ENCODE measurements around the gene PPP6R3. TPM values are rescaled to one million over a fixed set of nuclear protein-coding genes. Genes with fewer than 3 reads are reported as not detected.

The PPP6R3 gene
- total and polyA plus RNA-seq, 2 of the 13 experiments (the other 11 are each of a cell fraction or from before 2014, with no cell fraction given) = 41.2 to 83.4 TPM

GRCh38 chr11:68469122-68469521 is 8.6 kb downstream of the PPP6R3 start (continued):
- TF ChIP-seq ZNF414 (CRISPR knock-in tag; IDR thresholded peaks at IDR 0.05) (0 out of 2 replicates have a peak, but pooled peaks have one; percentile 31), NR2F6 (IDR thresholded peaks at IDR 0.05) (0 out of 2 replicates have a peak, but pooled peaks have one; percentile 17), NR2F6 (CRISPR knock-in tag; IDR thresholded peaks at IDR 0.05) (no peak; the same call in 1 of the 2 replicates), ARID2 (CRISPR knock-in tag; IDR thresholded peaks at IDR 0.05; ENCODE audit: borderline replicate concordance) (no peak), FOSL2 (CRISPR knock-in tag; IDR thresholded peaks at IDR 0.05) (0 out of 2 replicates have a peak, but pooled peaks have one; percentile 29), TARDBP (CRISPR knock-in tag; IDR thresholded peaks at IDR 0.05) (peak; percentile 61; the same call in 1 of the 2 replicates), PHF5A (CRISPR knock-in tag; IDR thresholded peaks at IDR 0.05; ENCODE audit: low read depth, unreplicated experiment) (peak; percentile 31), ZNF362 (CRISPR knock-in tag; IDR thresholded peaks at IDR 0.05; ENCODE audit: borderline replicate concordance) (peak; percentile 40; the same call in 1 of the 2 replicates), ZNF205 (CRISPR knock-in tag; IDR thresholded peaks at IDR 0.05) (0 out of 2 replicates have a peak, but pooled peaks have one; percentile 22), NCOR1 (IDR thresholded peaks at IDR 0.05; ENCODE audit: borderline replicate concordance, low read length) (peak; percentile 61; the same call in 1 of the 2 replicates), CEBPG (CRISPR knock-in tag; IDR thresholded peaks at IDR 0.05) (peak; percentile 62), MED1 (CRISPR knock-in tag; IDR thresholded peaks at IDR 0.05) (peak; percentile 24; the same call in 1 of the 2 replicates), ZNF775 (CRISPR knock-in tag; IDR thresholded peaks at IDR 0.05; ENCODE audit: borderline replicate concordance) (no peak), HDAC1 (CRISPR knock-in tag; IDR thresholded peaks at IDR 0.05) (peak; percentile 31; the same call in 1 of the 2 replicates), PHF21A (CRISPR knock-in tag; IDR thresholded peaks at IDR 0.05) (peak; percentile 61), RXRB (CRISPR knock-in tag; IDR thresholded peaks at IDR 0.05; ENCODE audit: borderline replicate concordance) (peak; percentile 88), NFYC (CRISPR knock-in tag; IDR thresholded peaks at IDR 0.05) (no peak), KLF6 (CRISPR knock-in tag; IDR thresholded peaks at IDR 0.05) (0 out of 2 replicates have a peak, but pooled peaks have one; percentile 50), TEAD3 (CRISPR knock-in tag; optimal IDR thresholded peaks at IDR 0.05; ENCODE audit: borderline replicate concordance) (peak; percentile 17), DZIP1 (CRISPR knock-in tag; IDR thresholded peaks at IDR 0.05) (no peak), ZIK1 (CRISPR knock-in tag; IDR thresholded peaks at IDR 0.05; ENCODE audit: borderline replicate concordance, low read depth) (no peak), PITX1 (CRISPR knock-in tag; IDR thresholded peaks at IDR 0.05) (0 out of 2 replicates have a peak, but pooled peaks have one; percentile 41)
- TF ChIP-seq, protein P1, sequence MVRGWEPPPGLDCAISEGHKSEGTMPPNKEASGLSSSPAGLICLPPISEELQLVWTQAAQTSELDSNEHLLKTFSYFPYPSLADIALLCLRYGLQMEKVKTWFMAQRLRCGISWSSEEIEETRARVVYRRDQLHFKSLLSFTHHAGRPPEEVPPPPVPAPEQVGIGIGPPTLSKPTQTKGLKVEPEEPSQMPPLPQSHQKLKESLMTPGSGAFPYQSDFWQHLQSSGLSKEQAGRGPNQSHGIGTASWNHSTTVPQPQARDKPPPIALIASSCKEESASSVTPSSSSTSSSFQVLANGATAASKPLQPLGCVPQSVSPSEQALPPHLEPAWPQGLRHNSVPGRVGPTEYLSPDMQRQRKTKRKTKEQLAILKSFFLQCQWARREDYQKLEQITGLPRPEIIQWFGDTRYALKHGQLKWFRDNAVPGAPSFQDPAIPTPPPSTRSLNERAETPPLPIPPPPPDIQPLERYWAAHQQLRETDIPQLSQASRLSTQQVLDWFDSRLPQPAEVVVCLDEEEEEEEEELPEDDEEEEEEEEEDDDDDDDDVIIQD (CRISPR knock-in tag; IDR thresholded peaks at IDR 0.05; ENCODE audit: low read depth) = peak; percentile 21; the same call in 1 of the 2 replicates
- TF ChIP-seq, protein P2, sequence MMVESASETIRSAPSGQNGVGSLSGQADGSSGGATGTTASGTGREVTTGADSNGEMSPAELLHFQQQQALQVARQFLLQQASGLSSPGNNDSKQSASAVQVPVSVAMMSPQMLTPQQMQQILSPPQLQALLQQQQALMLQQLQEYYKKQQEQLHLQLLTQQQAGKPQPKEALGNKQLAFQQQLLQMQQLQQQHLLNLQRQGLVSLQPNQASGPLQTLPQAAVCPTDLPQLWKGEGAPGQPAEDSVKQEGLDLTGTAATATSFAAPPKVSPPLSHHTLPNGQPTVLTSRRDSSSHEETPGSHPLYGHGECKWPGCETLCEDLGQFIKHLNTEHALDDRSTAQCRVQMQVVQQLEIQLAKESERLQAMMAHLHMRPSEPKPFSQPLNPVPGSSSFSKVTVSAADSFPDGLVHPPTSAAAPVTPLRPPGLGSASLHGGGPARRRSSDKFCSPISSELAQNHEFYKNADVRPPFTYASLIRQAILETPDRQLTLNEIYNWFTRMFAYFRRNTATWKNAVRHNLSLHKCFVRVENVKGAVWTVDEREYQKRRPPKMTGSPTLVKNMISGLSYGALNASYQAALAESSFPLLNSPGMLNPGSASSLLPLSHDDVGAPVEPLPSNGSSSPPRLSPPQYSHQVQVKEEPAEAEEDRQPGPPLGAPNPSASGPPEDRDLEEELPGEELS (CRISPR knock-in tag; IDR thresholded peaks at IDR 0.05) = peak; percentile 60; the same call in 1 of the 2 replicates
